Measurements from ENCODE around the gene SRPK2.

DNA sequence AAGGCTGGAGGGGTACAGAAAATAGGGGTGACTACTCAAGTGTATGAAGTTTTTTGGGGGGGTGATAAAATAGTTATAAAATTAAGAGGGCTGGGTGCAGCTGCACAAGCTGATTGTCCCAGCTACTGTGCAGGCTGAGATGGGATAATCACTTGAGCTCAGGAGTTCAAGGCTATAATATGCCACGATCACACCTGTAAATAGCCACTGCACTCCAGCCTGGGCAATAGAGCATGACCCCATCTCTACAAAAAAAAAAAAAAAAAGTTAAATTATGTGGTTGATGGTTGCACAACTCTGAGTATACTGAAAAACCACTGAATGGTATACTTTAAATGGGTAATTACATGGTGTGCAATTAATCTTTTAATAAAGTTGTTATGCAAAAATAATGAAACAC, 172.9 kb downstream of the SRPK2 start:
- TF ChIP-seq POLR2A (IDR thresholded peaks at IDR 0.05): no peak
- TF ChIP-seq, protein P1, sequence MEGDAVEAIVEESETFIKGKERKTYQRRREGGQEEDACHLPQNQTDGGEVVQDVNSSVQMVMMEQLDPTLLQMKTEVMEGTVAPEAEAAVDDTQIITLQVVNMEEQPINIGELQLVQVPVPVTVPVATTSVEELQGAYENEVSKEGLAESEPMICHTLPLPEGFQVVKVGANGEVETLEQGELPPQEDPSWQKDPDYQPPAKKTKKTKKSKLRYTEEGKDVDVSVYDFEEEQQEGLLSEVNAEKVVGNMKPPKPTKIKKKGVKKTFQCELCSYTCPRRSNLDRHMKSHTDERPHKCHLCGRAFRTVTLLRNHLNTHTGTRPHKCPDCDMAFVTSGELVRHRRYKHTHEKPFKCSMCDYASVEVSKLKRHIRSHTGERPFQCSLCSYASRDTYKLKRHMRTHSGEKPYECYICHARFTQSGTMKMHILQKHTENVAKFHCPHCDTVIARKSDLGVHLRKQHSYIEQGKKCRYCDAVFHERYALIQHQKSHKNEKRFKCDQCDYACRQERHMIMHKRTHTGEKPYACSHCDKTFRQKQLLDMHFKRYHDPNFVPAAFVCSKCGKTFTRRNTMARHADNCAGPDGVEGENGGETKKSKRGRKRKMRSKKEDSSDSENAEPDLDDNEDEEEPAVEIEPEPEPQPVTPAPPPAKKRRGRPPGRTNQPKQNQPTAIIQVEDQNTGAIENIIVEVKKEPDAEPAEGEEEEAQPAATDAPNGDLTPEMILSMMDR (IDR thresholded peaks at IDR 0.05): no peak

All from ovary (tissue), 3 donors.